Measurements from ENCODE around the gene MYOT.

- no peak for TF ChIP-seq CTCF (conservative IDR thresholded peaks at IDR 0.05 in 1 of 2, IDR thresholded peaks at IDR 0.05 in 1 of 2; ENCODE audit: extremely low read depth in 1 of 2, insufficient read depth in 1 of 2, low read depth in 1 of 2, low read length in 2 of 2)
- no peak for TF ChIP-seq EZH2 (IDR thresholded peaks at IDR 0.05; ENCODE audit: borderline replicate concordance, low read length)
Measured at GRCh38 chr5:137856201-137856600, 11.5 kb upstream of the MYOT start.

Data from mammary epithelial cell (primary cell).